ENCODE data around the gene SLC43A2. TPM values are rescaled to one million over a fixed set of nuclear protein-coding genes. Genes with fewer than 3 reads are reported as not detected.

Gene SLC43A2
- total and polyA plus RNA-seq, 2 of the 13 experiments (the other 11 are each of a cell fraction or from before 2014, with no cell fraction given), result 7.3 to 20.0 TPM

- H3K4me3 ChIP-seq (replicated peaks in 1 of 3; ENCODE audit: insufficient read depth in 1 of 3, low read depth in 2 of 3, low read length in 3 of 3), result 0 out of 6 replicates have a peak overlapping the region, but pooled peaks of 1 of the 3 experiments have one; percentile 10
- H3K27ac ChIP-seq (ENCODE audit: extremely low read length, insufficient read depth, low read length), result no peak overlapping the region
- H3K36me3 ChIP-seq (replicated peaks in 1 of 2; ENCODE audit: control insufficient read depth in 1 of 2, insufficient read depth in 2 of 2, low read length in 2 of 2), result peaks cover 0 to 16% of the 10 kb centered on the region in 2 experiments; a peak in 3 of 5 replicates
- H3K4me2 ChIP-seq (ENCODE audit: low read depth, low read length), result peak overlapping the region; percentile 93
- ChIA-PET CTCF (ENCODE audit: low intra/inter-chr PET ratio, low total read pairs) (no interaction called here), POLR2A (interaction anchor here (1.6 kb wide), 1 partner anchor 13 kb away, joined by 3 read pairs; no protein-coding TSS in a partner anchor)
- ATAC-seq, result no peak
- no TSS peak for BruUV-seq (replicated peaks)
- in situ Hi-C loops (cut with HindIII; ENCODE audit: extremely low pct_ligation_motif_present, low pct_unique_long_range_greater_than_20kb) (no loop called here), intact Hi-C loops (cut with micrococcal nuclease; ENCODE audit: unreplicated experiment) (loop anchor here (5.0 kb wide), 1 partner anchor 43 kb away; the partner anchor contains the start of gene INPP5K)
- peaks cover 37% of the 10 kb centered on the region for H3K4me1 ChIP-seq (ENCODE audit: insufficient read depth, low read length)
- TF ChIP-seq ZNF713 (CRISPR knock-in tag; IDR thresholded peaks at IDR 0.05) (no peak), E2F1 (CRISPR knock-in tag; IDR thresholded peaks at IDR 0.05) (no peak), PHF5A (CRISPR knock-in tag; IDR thresholded peaks at IDR 0.05; ENCODE audit: low read depth, unreplicated experiment) (no peak), HMGXB4 (CRISPR knock-in tag; IDR thresholded peaks at IDR 0.05; ENCODE audit: borderline replicate concordance in 1 of 2, low read depth in 1 of 2) (no peak), ZBTB42 (CRISPR knock-in tag; IDR thresholded peaks at IDR 0.05) (no peak), ARID2 (CRISPR knock-in tag; IDR thresholded peaks at IDR 0.05; ENCODE audit: borderline replicate concordance) (no peak), ZXDC (CRISPR knock-in tag; IDR thresholded peaks at IDR 0.05) (no peak), DBP (CRISPR knock-in tag; IDR thresholded peaks at IDR 0.05; ENCODE audit: not compliant biosample characterization) (no peak), ATF7 (IDR thresholded peaks at IDR 0.05) (no peak), ATF7 (CRISPR knock-in tag; IDR thresholded peaks at IDR 0.05) (no peak), ZNF33A (CRISPR knock-in tag; IDR thresholded peaks at IDR 0.05; ENCODE audit: borderline replicate concordance) (no peak), CEBPG (CRISPR knock-in tag; IDR thresholded peaks at IDR 0.05) (no peak), EEA1 (CRISPR knock-in tag; IDR thresholded peaks at IDR 0.05; ENCODE audit: borderline replicate concordance) (no peak), ZBTB43 (CRISPR knock-in tag; conservative IDR thresholded peaks at IDR 0.05) (no peak), CHD2 (IDR thresholded peaks at IDR 0.05; ENCODE audit: low read depth, low read length) (no peak)
- DNase-seq (ENCODE audit: low spot score), result no peak
- no peaks in the 10 kb centered on the region for H3K9me3 ChIP-seq (ENCODE audit: low read length)
- no peak for FAIRE-seq
- peaks cover 8% of the 10 kb centered on the region; the same call in 1 of the 2 replicates for H4K20me1 ChIP-seq (ENCODE audit: insufficient read depth, low read length)
- H2AFZ ChIP-seq (ENCODE audit: low read length), result no peak overlapping the region
- 0 out of 5 replicates have a peak, but pooled peaks cover 0 to 7% of the 10 kb centered on the region in 2 experiments for H3K27me3 ChIP-seq (ENCODE audit: control insufficient read depth in 1 of 2, insufficient read depth in 2 of 2, low read length in 2 of 2)
- 88% methylated on average over 14 of the region's 22 CpGs for WGBS (ENCODE audit: low lambda C conversion rate)
- peak overlapping the region; percentile 82; the same call in 1 of the 2 replicates for H3K9ac ChIP-seq (ENCODE audit: insufficient read depth, low read depth, low read length)
- H3K79me2 ChIP-seq (ENCODE audit: insufficient read depth, low read length), result peaks cover 43% of the 10 kb centered on the region
Observed at GRCh38 chr17:1560101-1560857, 68.4 kb downstream of the SLC43A2 start.

Measured in HepG2 (cell line).